Parathyroid adenoma (tissue), 2 donors: ENCODE measurements around the gene MGST1.

Source experiments
- H2AFZ ChIP-seq: fragments of 300-600 bp; sonication (generic); one replicate; pipeline ENCODE4 v1.7.0; 2017; ENCODE audit warnings: antibody characterized with exemption, mild to moderate bottlenecking
- H3K27ac ChIP-seq: fragments of 300-600 bp; sonication (generic); one replicate; pipeline ENCODE4 v1.7.0; 2017
- H3K27me3 ChIP-seq: fragments of 300-600 bp; sonication (generic); one replicate; pipeline ENCODE4 v1.7.0; 2017; ENCODE audit warnings: low read length; ENCODE audit not compliant: control insufficient read depth, insufficient read depth
- H3K36me3 ChIP-seq: fragments of 300-600 bp; sonication (generic); one replicate; pipeline ENCODE4 v1.7.0; 2017; ENCODE audit warnings: low read length; ENCODE audit not compliant: control insufficient read depth, insufficient read depth
- H3K4me1 ChIP-seq: fragments of 300-600 bp; sonication (generic); one replicate; pipeline ENCODE4 v1.7.0; 2017; ENCODE audit warnings: control low read depth
- H3K4me2 ChIP-seq: fragments of 300-600 bp; sonication (generic); one replicate; pipeline ENCODE4 v1.7.0; 2017; ENCODE audit warnings: low read length
- H3K4me3 ChIP-seq: fragments of 300-600 bp; sonication (generic); one replicate; pipeline ENCODE4 v1.7.0; 2017; ENCODE audit warnings: low read depth, low read length
- H3K79me2 ChIP-seq: fragments of 300-600 bp; sonication (generic); one replicate; pipeline ENCODE4 v1.7.0; 2017; ENCODE audit warnings: control low read depth
- H3K9ac ChIP-seq: fragments of 300-600 bp; sonication (generic); one replicate; pipeline ENCODE4 v1.7.0; 2017; ENCODE audit warnings: mild to moderate bottlenecking
- H3K9me3 ChIP-seq: fragments of 300-600 bp; sonication (generic); one replicate; pipeline ENCODE4 v1.7.0; 2017; ENCODE audit warnings: low read length; ENCODE audit not compliant: control insufficient read depth
- CTCF ChIP-seq: fragments of 300-600 bp; sonication (generic); IDR thresholded peaks from one replicate; pipeline ENCODE4 v1.7.0; 2017; ENCODE audit warnings: antibody characterized with exemption, mild to moderate bottlenecking
- donor health status: primary hyperparathyroidism.

The MGST1 gene

GRCh38 chr12:16358878-16359277 is 11.4 kb downstream of the MGST1 start:
- Histone ChIP-seq H3K4me3 (no peak overlapping the region), H3K27me3 (no peaks in the 10 kb centered on the region), H3K4me1 (no peaks in the 10 kb centered on the region), H3K9ac (no peak overlapping the region), H3K27ac (no peak overlapping the region), H3K9me3 (no peaks in the 10 kb centered on the region), H3K36me3 (no peaks in the 10 kb centered on the region), H3K79me2 (no peaks in the 10 kb centered on the region), H2AFZ (no peak overlapping the region), H3K4me2 (no peak overlapping the region)
- no peak for TF ChIP-seq CTCF

- Histone ChIP-seq H3K4me3 (no peak overlapping the region), H3K27me3 (no peaks in the 10 kb centered on the region), H3K79me2 (no peaks in the 10 kb centered on the region), H3K4me2 (no peak overlapping the region), H3K27ac (no peak overlapping the region), H2AFZ (no peak overlapping the region), H3K4me1 (no peaks in the 10 kb centered on the region), H3K9ac (no peak overlapping the region), H3K36me3 (no peaks in the 10 kb centered on the region), H3K9me3 (no peaks in the 10 kb centered on the region)
- no peak for TF ChIP-seq CTCF
Observed at GRCh38 chr12:16359512-16360491, 12.4 kb downstream of the MGST1 start.

- no peaks in the 10 kb centered on the region for H3K4me1 ChIP-seq
Observed at GRCh38 chr12:16361142-16361783, 13.8 kb downstream of the MGST1 start.

GRCh38 chr12:16362550-16362949 is 15.1 kb downstream of the MGST1 start:
- no peaks in the 10 kb centered on the region for H3K27me3 ChIP-seq
- H3K4me1 ChIP-seq = no peaks in the 10 kb centered on the region
- H3K4me3 ChIP-seq = no peak overlapping the region
- H3K9ac ChIP-seq = no peak overlapping the region
- H3K36me3 ChIP-seq = no peaks in the 10 kb centered on the region
- no peak for TF ChIP-seq CTCF
- H3K9me3 ChIP-seq = no peaks in the 10 kb centered on the region
- H2AFZ ChIP-seq = no peak overlapping the region
- H3K4me2 ChIP-seq = no peak overlapping the region
- no peak overlapping the region for H3K27ac ChIP-seq
- no peaks in the 10 kb centered on the region for H3K79me2 ChIP-seq

More at GRCh38 chr12:16361142-16361783, 13.8 kb downstream of the MGST1 start:
- Histone ChIP-seq H3K36me3 (no peaks in the 10 kb centered on the region), H2AFZ (no peak overlapping the region), H3K27ac (no peak overlapping the region), H3K27me3 (no peaks in the 10 kb centered on the region), H3K9ac (no peak overlapping the region), H3K79me2 (no peaks in the 10 kb centered on the region), H3K4me3 (no peak overlapping the region), H3K9me3 (no peaks in the 10 kb centered on the region), H3K4me2 (no peak overlapping the region)
- TF ChIP-seq CTCF = no peak
